Measurements from ENCODE around the gene TANGO2. TPM values are rescaled to one million over a fixed set of nuclear protein-coding genes. Genes with fewer than 3 reads are reported as not detected.

TANGO2 gene
- total RNA-seq, 1 experiment from 2014 or later = 17.0 TPM

DNA sequence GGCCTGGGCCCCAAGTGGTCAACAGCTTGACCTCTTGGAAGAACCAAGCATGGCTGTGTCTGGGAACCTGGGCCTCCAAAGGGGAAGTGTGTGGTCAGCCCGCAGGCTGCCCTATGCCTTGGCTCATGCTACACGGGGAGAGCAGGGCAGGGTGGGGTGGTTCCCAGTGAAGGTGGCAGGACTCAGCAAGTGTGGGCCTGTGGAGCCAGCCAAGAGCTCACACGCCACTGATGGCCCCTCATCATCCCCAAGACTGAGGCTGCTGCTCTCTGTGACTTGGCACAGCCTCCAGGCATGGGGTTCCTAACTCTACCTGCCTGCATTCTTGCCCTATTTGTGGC is 43.2 kb downstream of the TANGO2 start (continued):
- TF ChIP-seq, protein P1, sequence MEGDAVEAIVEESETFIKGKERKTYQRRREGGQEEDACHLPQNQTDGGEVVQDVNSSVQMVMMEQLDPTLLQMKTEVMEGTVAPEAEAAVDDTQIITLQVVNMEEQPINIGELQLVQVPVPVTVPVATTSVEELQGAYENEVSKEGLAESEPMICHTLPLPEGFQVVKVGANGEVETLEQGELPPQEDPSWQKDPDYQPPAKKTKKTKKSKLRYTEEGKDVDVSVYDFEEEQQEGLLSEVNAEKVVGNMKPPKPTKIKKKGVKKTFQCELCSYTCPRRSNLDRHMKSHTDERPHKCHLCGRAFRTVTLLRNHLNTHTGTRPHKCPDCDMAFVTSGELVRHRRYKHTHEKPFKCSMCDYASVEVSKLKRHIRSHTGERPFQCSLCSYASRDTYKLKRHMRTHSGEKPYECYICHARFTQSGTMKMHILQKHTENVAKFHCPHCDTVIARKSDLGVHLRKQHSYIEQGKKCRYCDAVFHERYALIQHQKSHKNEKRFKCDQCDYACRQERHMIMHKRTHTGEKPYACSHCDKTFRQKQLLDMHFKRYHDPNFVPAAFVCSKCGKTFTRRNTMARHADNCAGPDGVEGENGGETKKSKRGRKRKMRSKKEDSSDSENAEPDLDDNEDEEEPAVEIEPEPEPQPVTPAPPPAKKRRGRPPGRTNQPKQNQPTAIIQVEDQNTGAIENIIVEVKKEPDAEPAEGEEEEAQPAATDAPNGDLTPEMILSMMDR (IDR thresholded peaks at IDR 0.05 in 2 of 3, conservative IDR thresholded peaks at IDR 0.05 in 1 of 3; ENCODE audit: borderline replicate concordance in 1 of 3, insufficient read depth in 1 of 3, low read depth in 2 of 3, low read length in 2 of 3) = no peak
- no peak for TF ChIP-seq CBX3 (IDR thresholded peaks at IDR 0.05; ENCODE audit: low read depth)

DNA sequence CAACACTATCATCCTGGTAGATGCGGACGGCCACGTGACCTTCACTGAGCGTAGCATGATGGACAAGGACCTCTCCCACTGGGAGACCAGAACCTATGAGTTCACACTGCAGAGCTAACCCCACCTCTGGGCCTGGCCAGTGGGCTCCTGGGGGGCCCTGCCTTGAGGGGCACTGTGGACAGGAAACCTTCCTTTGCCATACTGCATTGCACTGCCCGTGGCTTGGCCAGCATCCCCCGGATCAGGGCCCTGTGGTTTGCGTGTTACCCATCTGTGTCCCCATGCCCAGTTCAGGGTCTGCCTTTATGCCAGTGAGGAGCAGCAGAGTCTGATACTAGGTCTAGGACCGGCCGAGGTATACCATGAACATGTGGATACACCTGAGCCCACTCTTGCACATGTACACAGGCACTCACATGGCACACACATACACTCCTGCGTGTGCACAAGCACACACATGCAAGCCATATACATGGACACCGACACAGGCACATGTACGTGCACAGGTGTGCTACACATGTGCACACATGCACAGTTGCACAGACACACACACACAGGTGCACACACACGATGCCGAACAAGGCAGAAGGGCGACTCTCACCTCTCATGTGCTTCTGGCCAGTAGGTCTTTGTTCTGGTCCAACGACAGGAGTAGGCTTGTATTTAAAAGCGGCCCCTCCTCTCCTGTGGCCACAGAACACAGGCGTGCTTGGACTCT is 43.8 kb downstream of the TANGO2 start:
- no TSS peak for BruUV-seq (replicated peaks)
- Histone ChIP-seq H3K9ac (ENCODE audit: low read length) (no peak overlapping the region), H3K27ac (ENCODE audit: low read depth, low read length) (no peak overlapping the region), H3K4me2 (ENCODE audit: low read length) (no peak overlapping the region), H2AFZ (ENCODE audit: low read depth, low read length, poor library complexity, severe bottlenecking) (no peak overlapping the region), H3K27me3 (ENCODE audit: insufficient read depth, low read length) (no peaks in the 10 kb centered on the region), H3K4me1 (ENCODE audit: control insufficient read depth in 1 of 2, insufficient read depth in 2 of 2, low read length in 2 of 2) (peaks cover 4 to 26% of the 10 kb centered on the region in 2 experiments), H3K36me3 (ENCODE audit: control insufficient read depth in 1 of 2, insufficient read depth in 2 of 2, low read length in 2 of 2) (no peaks in the 10 kb centered on the region), H3K4me3 (replicated peaks in 1 of 2; ENCODE audit: low read depth in 1 of 2, low read length in 2 of 2) (no peak overlapping the region), H3K79me2 (ENCODE audit: insufficient read depth, low read length) (no peaks in the 10 kb centered on the region), H4K20me1 (ENCODE audit: insufficient read depth) (no peaks in the 10 kb centered on the region), H3K9me2 (ENCODE audit: insufficient read depth) (no peaks in the 10 kb centered on the region), H3K9me3 (ENCODE audit: control insufficient read depth in 1 of 2, insufficient read depth in 1 of 2, low read depth in 1 of 2, low read length in 2 of 2) (no peaks in the 10 kb centered on the region)
- ChIA-PET CTCF (no interaction called here), RAD21 (ENCODE audit: low non-redundant PET in 1 of 2, low total read pairs in 2 of 2, uncharacterized antibody in 2 of 2, unreplicated experiment in 2 of 2) (no interaction called here), POLR2A (no interaction called here)
- TF ChIP-seq EGR1 (IDR thresholded peaks at IDR 0.05; ENCODE audit: low read depth) (no peak), JUND (IDR thresholded peaks at IDR 0.05) (no peak), EZH2 (IDR thresholded peaks at IDR 0.05) (no peak), ELF1 (IDR thresholded peaks at IDR 0.05; ENCODE audit: borderline replicate concordance, low read depth) (no peak), ZFX (IDR thresholded peaks at IDR 0.05) (no peak), TCF7L2 (IDR thresholded peaks at IDR 0.05; ENCODE audit: borderline replicate concordance, extremely low read depth, insufficient read depth, insufficient read length) (no peak)
- TF ChIP-seq, protein P1 (IDR thresholded peaks at IDR 0.05 in 2 of 3, conservative IDR thresholded peaks at IDR 0.05 in 1 of 3; ENCODE audit: borderline replicate concordance in 1 of 3, insufficient read depth in 1 of 3, low read depth in 2 of 3, low read length in 2 of 3) = no peak
- TF ChIP-seq, protein P2, sequence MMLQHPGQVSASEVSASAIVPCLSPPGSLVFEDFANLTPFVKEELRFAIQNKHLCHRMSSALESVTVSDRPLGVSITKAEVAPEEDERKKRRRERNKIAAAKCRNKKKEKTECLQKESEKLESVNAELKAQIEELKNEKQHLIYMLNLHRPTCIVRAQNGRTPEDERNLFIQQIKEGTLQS (IDR thresholded peaks at IDR 0.05) = no peak
- ATAC-seq = no peak
- DNase-seq (ENCODE audit: low read depth, low spot score) = no peak
- intact Hi-C loops (cut with micrococcal nuclease) = no loop called here

Measured in HCT116 (cell line).